ENCODE data around the gene KRTAP20-2.

KRTAP20-2 gene

DNA sequence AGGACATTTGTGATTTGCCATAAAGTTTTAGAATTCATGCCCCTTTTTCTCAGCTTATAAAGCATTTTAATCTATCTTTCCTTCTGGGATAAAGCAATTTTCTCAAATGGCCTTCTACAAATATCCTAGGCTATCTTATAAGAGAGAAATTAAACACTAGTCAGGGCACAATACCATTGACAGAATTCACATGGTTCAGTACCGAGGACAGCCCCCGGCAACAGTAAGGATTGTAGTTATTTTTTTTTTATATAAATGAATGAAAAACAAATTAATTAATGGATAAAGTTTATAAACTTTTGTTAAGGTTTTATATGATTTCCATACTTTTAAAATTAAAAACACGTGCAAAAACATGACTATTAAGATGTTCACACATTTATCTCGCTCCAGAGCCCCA lies 6.9 kb upstream of the KRTAP20-2 start:
- H3K27me3 ChIP-seq (ENCODE audit: insufficient read depth, poor library complexity, severe bottlenecking) = no peaks in the 10 kb centered on the region
- DNase-seq (ENCODE audit: low read depth in 1 of 2, low spot score in 1 of 2) = no peak
- TF ChIP-seq POLR2AphosphoS5 (IDR thresholded peaks at IDR 0.05; ENCODE audit: low read depth) = no peak
- TF ChIP-seq, protein P1, sequence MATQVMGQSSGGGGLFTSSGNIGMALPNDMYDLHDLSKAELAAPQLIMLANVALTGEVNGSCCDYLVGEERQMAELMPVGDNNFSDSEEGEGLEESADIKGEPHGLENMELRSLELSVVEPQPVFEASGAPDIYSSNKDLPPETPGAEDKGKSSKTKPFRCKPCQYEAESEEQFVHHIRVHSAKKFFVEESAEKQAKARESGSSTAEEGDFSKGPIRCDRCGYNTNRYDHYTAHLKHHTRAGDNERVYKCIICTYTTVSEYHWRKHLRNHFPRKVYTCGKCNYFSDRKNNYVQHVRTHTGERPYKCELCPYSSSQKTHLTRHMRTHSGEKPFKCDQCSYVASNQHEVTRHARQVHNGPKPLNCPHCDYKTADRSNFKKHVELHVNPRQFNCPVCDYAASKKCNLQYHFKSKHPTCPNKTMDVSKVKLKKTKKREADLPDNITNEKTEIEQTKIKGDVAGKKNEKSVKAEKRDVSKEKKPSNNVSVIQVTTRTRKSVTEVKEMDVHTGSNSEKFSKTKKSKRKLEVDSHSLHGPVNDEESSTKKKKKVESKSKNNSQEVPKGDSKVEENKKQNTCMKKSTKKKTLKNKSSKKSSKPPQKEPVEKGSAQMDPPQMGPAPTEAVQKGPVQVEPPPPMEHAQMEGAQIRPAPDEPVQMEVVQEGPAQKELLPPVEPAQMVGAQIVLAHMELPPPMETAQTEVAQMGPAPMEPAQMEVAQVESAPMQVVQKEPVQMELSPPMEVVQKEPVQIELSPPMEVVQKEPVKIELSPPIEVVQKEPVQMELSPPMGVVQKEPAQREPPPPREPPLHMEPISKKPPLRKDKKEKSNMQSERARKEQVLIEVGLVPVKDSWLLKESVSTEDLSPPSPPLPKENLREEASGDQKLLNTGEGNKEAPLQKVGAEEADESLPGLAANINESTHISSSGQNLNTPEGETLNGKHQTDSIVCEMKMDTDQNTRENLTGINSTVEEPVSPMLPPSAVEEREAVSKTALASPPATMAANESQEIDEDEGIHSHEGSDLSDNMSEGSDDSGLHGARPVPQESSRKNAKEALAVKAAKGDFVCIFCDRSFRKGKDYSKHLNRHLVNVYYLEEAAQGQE (IDR thresholded peaks at IDR 0.05; ENCODE audit: insufficient replicate concordance, low read depth) = peak; percentile 54
- H3K27ac ChIP-seq (replicated peaks) = no peak overlapping the region
- H3K4me3 ChIP-seq (replicated peaks; ENCODE audit: insufficient read depth, low read length) = no peak overlapping the region

DNA sequence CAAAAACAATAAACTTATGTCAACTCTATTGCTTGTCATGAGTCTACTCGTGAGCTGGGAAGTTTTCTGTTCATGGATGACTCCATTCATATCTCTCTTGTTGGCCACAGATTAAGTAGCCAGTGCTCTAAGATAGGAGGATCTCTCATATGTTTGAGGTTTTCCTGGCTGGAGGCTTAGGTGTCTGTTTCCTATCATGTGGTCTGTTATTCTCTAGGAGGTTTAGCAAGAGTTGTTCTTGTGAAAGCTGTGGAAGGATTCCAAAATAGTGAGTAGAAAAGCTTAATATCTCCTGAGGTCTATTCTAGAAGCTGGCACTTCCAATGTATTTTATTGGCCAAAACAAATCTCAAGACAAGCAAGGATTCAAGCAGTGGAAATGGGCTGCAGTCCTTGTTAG lies 5.8 kb upstream of the KRTAP20-2 start:
- H3K27me3 ChIP-seq (ENCODE audit: insufficient read depth, poor library complexity, severe bottlenecking) = no peaks in the 10 kb centered on the region
- TF ChIP-seq, protein P2, sequence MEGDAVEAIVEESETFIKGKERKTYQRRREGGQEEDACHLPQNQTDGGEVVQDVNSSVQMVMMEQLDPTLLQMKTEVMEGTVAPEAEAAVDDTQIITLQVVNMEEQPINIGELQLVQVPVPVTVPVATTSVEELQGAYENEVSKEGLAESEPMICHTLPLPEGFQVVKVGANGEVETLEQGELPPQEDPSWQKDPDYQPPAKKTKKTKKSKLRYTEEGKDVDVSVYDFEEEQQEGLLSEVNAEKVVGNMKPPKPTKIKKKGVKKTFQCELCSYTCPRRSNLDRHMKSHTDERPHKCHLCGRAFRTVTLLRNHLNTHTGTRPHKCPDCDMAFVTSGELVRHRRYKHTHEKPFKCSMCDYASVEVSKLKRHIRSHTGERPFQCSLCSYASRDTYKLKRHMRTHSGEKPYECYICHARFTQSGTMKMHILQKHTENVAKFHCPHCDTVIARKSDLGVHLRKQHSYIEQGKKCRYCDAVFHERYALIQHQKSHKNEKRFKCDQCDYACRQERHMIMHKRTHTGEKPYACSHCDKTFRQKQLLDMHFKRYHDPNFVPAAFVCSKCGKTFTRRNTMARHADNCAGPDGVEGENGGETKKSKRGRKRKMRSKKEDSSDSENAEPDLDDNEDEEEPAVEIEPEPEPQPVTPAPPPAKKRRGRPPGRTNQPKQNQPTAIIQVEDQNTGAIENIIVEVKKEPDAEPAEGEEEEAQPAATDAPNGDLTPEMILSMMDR (IDR thresholded peaks at IDR 0.05; ENCODE audit: insufficient read depth, low read length) = no peak
- TF ChIP-seq POLR2AphosphoS5 (IDR thresholded peaks at IDR 0.05; ENCODE audit: low read depth) = no peak
- no peak overlapping the region for H3K4me3 ChIP-seq (replicated peaks; ENCODE audit: insufficient read depth, low read length)
- no peak for DNase-seq (ENCODE audit: low read depth in 1 of 2, low spot score in 1 of 2)
- no peak overlapping the region for H3K27ac ChIP-seq (replicated peaks)

DNA sequence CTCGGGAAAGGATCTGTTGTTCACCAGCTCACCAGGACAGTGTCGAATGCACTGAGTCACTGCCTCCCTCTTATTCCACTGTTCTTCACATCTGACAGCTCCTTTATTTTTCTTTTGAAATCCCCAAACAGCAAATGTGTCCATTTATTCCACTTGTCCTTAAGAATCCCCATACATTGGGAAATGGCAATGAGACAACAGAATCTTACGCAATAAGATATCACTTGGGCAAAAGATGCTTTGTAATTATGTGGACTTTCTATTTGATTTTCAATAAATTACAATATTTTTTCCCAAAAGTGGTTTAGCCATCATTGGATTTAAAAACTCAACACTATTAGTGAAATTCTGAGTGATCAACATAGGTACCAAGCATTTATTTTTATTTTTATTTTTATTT lies 3.7 kb downstream of the KRTAP20-2 start:
- Histone ChIP-seq H3K27me3 (ENCODE audit: insufficient read depth, poor library complexity, severe bottlenecking) (no peaks in the 10 kb centered on the region), H3K27ac (replicated peaks) (no peak overlapping the region), H3K4me3 (replicated peaks; ENCODE audit: insufficient read depth, low read length) (no peak overlapping the region)
- TF ChIP-seq, protein P2 (IDR thresholded peaks at IDR 0.05; ENCODE audit: insufficient read depth, low read length) = no peak
- TF ChIP-seq POLR2AphosphoS5 (IDR thresholded peaks at IDR 0.05; ENCODE audit: low read depth) = no peak
- TF ChIP-seq SPI1 (IDR thresholded peaks at IDR 0.05; ENCODE audit: borderline replicate concordance, low read depth) = no peak
- TF ChIP-seq GABPA (IDR thresholded peaks at IDR 0.05; ENCODE audit: low read depth) = no peak
- DNase-seq (ENCODE audit: low read depth in 1 of 2, low spot score in 1 of 2) = no peak

DNA sequence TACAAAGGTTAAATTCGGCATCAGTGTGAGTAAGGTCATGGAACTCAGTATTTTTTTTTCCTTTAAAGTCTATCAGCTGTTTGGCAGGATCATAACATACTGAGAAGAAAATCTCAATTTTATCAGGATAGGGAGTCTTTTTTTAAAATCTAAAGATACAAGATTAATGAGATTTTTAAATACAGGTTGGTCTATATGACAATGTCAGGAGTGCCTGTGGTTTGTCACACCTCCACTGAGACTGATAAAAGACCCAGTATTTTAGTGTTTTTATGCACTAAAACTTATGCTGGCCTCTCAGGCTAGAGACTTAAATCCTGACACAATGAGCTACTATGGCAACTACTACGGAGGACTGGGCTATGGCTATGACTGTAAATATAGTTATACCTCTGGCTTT lies 7.6 kb downstream of the KRTAP20-2 start, which contains the start of gene KRTAP20-3:
Gene KRTAP20-3 (plus strand): TSS at position 301 of the 400 bp plus-strand sequence.
- no peaks in the 10 kb centered on the region for H3K27me3 ChIP-seq (ENCODE audit: insufficient read depth, poor library complexity, severe bottlenecking)
- no peak for DNase-seq (ENCODE audit: low read depth in 1 of 2, low spot score in 1 of 2)
- H3K27ac ChIP-seq (replicated peaks) = no peak within 1 kb of the TSS
- TF ChIP-seq SPI1 (IDR thresholded peaks at IDR 0.05; ENCODE audit: borderline replicate concordance, low read depth) = no peak
- no peak for TF ChIP-seq GABPA (IDR thresholded peaks at IDR 0.05; ENCODE audit: low read depth)
- TF ChIP-seq, protein P1 (IDR thresholded peaks at IDR 0.05; ENCODE audit: insufficient replicate concordance, low read depth) = no peak
- no peak for TF ChIP-seq POLR2AphosphoS5 (IDR thresholded peaks at IDR 0.05; ENCODE audit: low read depth)
- TF ChIP-seq, protein P2 (IDR thresholded peaks at IDR 0.05; ENCODE audit: insufficient read depth, low read length) = no peak
- no peak within 1 kb of the TSS for H3K4me3 ChIP-seq (replicated peaks; ENCODE audit: insufficient read depth, low read length)
